H1 (cell line): ENCODE results near the gene CAPG. TPM values are rescaled to one million over a fixed set of nuclear protein-coding genes. Genes with fewer than 3 reads are reported as not detected.

Experiments used
- CTCF ChIA-PET: fragments of 300-600 bp; sonication (Branson Sonifier 250); formaldehyde crosslinking; loops from one replicate; lab custom pipeline; 2021; ENCODE audit not compliant: partially characterized antibody; lab: Charles Lee
- POLR2A ChIA-PET: fragments of 300-600 bp; sonication (Branson Sonifier 250); formaldehyde crosslinking; loops from one replicate; lab custom pipeline; 2021; ENCODE audit warnings: inconsistent platforms; ENCODE audit not compliant: partially characterized antibody; lab: Charles Lee
- DNase-seq, 2 experiments: peaks; one replicate each; pipeline versions ENCODE4 v3.0.0 to v3.0.0-alpha.2; 2010 to 2022; ENCODE audit warnings: low spot score in 2 of 2, low read depth in 1 of 2, mixed read lengths in 1 of 2
- FAIRE-seq: peaks from 2 replicates; lab custom pipeline; 2011; peaks lifted over from hg19 to GRCh38; lab: Jason Lieb, UNC
- H2AFZ ChIP-seq: 2 replicates; pipeline ENCODE4 v1.8.1; 2012; ENCODE audit warnings: low read length, inconsistent platforms
- H2AK5ac ChIP-seq: 2 replicates; pipeline ENCODE4 v1.6.1; 2013; ENCODE audit warnings: low read depth, low read length
- H2BK120ac ChIP-seq: replicated peaks from 2 replicates; pipeline ENCODE3; 2013; ENCODE audit warnings: low read depth, low read length, inconsistent platforms
- H2BK12ac ChIP-seq: 2 replicates; pipeline ENCODE4 v1.6.1; 2013; ENCODE audit warnings: low read depth, low read length
- H2BK15ac ChIP-seq: 2 replicates; pipeline ENCODE4 v1.6.1; 2013; ENCODE audit warnings: low read length
- H2BK20ac ChIP-seq: 2 replicates; pipeline ENCODE4 v1.6.1; 2013; ENCODE audit warnings: low read length
- H2BK5ac ChIP-seq: 2 replicates; pipeline ENCODE4 v1.6.1; 2013; ENCODE audit warnings: low read depth, low read length
- H3K14ac ChIP-seq: 2 replicates; pipeline ENCODE4 v1.6.1; 2013; ENCODE audit warnings: inconsistent platforms; ENCODE audit not compliant: insufficient read length
- H3K18ac ChIP-seq: 2 replicates; pipeline ENCODE4 v1.6.1; 2013; ENCODE audit warnings: low read length; ENCODE audit errors: extremely low read depth
- H3K23ac ChIP-seq: 2 replicates; pipeline ENCODE4 v1.6.1; 2013; ENCODE audit warnings: inconsistent platforms; ENCODE audit not compliant: insufficient read length
- H3K23me2 ChIP-seq: 2 replicates; pipeline ENCODE4 v1.6.1; 2013; ENCODE audit warnings: low read depth, low read length
- H3K27ac ChIP-seq: 2 replicates; pipeline ENCODE4 v1.6.1; 2011; ENCODE audit warnings: low read depth, low read length, inconsistent platforms
- H3K27me3 ChIP-seq, 4 experiments: replicated peaks in 1 of 4; 1 replicate in 1 of 4; 2 replicates in 3 of 4; pipeline versions ENCODE4 v1.6.1 to v1.8.1; 2011 to 2013; ENCODE audit warnings: low read length in 3 of 4, mild to moderate bottlenecking in 3 of 4, inconsistent platforms in 2 of 4, mixed read lengths in 2 of 4, moderate library complexity in 1 of 4; ENCODE audit not compliant: control insufficient read depth in 3 of 4, insufficient read depth in 3 of 4; ENCODE audit errors: extremely low read depth in 1 of 4
- H3K36me3 ChIP-seq, 4 experiments: 2 replicates each; pipeline versions ENCODE4 v1.6.1 to v1.8.1; 2011 to 2013; ENCODE audit warnings: mild to moderate bottlenecking in 4 of 4, low read length in 3 of 4, moderate library complexity in 2 of 4, control low read depth in 1 of 4, inconsistent platforms in 1 of 4; ENCODE audit not compliant: insufficient read depth in 4 of 4, control insufficient read depth in 2 of 4
- H3K4ac ChIP-seq: replicated peaks from 2 replicates; pipeline ENCODE3; 2013; ENCODE audit warnings: low read length, low read depth, mixed read lengths, inconsistent platforms; ENCODE audit not compliant: insufficient read length
- H3K4me1 ChIP-seq, 4 experiments: replicated peaks in 1 of 4; 1 replicate in 1 of 4; 2 replicates in 3 of 4; pipeline versions ENCODE4 v1.6.1 to v1.8.1; 2011 to 2013; ENCODE audit warnings: low read length in 3 of 4, inconsistent platforms in 2 of 4, mixed read lengths in 1 of 4; ENCODE audit not compliant: insufficient read depth in 4 of 4, control insufficient read depth in 3 of 4
- H3K4me2 ChIP-seq, 2 experiments: 2 replicates each; pipeline versions ENCODE4 v1.6.1 to v1.8.1; 2011 to 2013; ENCODE audit warnings: low read depth in 2 of 2, low read length in 2 of 2, control low read depth in 1 of 2, inconsistent platforms in 1 of 2, mild to moderate bottlenecking in 1 of 2; ENCODE audit not compliant: insufficient read depth in 1 of 2
- H3K4me3 ChIP-seq, 4 experiments: fragments of 200-600, 300-600 bp in 1 of 4; sonication (generic), shearing (Covaris generic), sonication (Bioruptor Twin) in 1 of 4; 2 replicates each; pipeline versions ENCODE4 v1.5.1 to v1.8.1; 2011 to 2016; ENCODE audit warnings: low read length in 4 of 4, low read depth in 3 of 4, control low read depth in 2 of 4, inconsistent platforms in 2 of 4, mild to moderate bottlenecking in 2 of 4, mixed read lengths in 1 of 4, moderate library complexity in 1 of 4; ENCODE audit not compliant: insufficient read depth in 2 of 4; ENCODE audit errors: extremely low read depth in 1 of 4
- H3K56ac ChIP-seq: replicated peaks from 2 replicates; pipeline ENCODE3; 2013; ENCODE audit warnings: low read depth, mild to moderate bottlenecking, mixed read lengths, low read length, inconsistent platforms; ENCODE audit not compliant: insufficient read length
- H3K79me1 ChIP-seq: 2 replicates; pipeline ENCODE4 v1.6.1; 2013; ENCODE audit warnings: low read depth, low read length, control low read depth
- H3K79me2 ChIP-seq, 2 experiments: 2 replicates each; pipeline versions ENCODE4 v1.6.1 to v1.8.1; 2012 to 2013; ENCODE audit warnings: low read length in 2 of 2, mild to moderate bottlenecking in 2 of 2, inconsistent platforms in 1 of 2; ENCODE audit not compliant: insufficient read depth in 2 of 2, control insufficient read depth in 1 of 2
- H3K9ac ChIP-seq, 4 experiments: replicated peaks in 1 of 4; 1 replicate in 1 of 4; 2 replicates in 3 of 4; pipeline versions ENCODE4 v1.6.1 to v1.8.1; 2011 to 2013; ENCODE audit warnings: low read depth in 3 of 4, low read length in 3 of 4, control low read depth in 2 of 4, mild to moderate bottlenecking in 2 of 4, moderate library complexity in 2 of 4, inconsistent platforms in 1 of 4; ENCODE audit errors: extremely low read depth in 1 of 4
- H3K9me3 ChIP-seq, 2 experiments: 2 replicates each; pipeline versions ENCODE4 v1.6.1 to v1.8.1; 2012 to 2013; ENCODE audit warnings: mild to moderate bottlenecking in 2 of 2, moderate library complexity in 2 of 2, control low read depth in 1 of 2, inconsistent platforms in 1 of 2, low read depth in 1 of 2, low read length in 1 of 2, mixed read lengths in 1 of 2; ENCODE audit not compliant: insufficient read depth in 2 of 2
- H4K20me1 ChIP-seq, 2 experiments: replicated peaks in 1 of 2; 2 replicates each; pipeline versions ENCODE3 to v1.8.1; 2011 to 2013; ENCODE audit warnings: inconsistent platforms in 2 of 2, low read length in 2 of 2, mild to moderate bottlenecking in 1 of 2; ENCODE audit not compliant: insufficient read depth in 2 of 2, control insufficient read depth in 1 of 2
- H4K5ac ChIP-seq: 2 replicates; pipeline ENCODE4 v1.6.1; 2013; ENCODE audit warnings: low read length, low read depth, mixed read lengths, inconsistent platforms; ENCODE audit not compliant: insufficient read length
- H4K8ac ChIP-seq: 2 replicates; pipeline ENCODE4 v1.8.0; 2013; ENCODE audit warnings: mild to moderate bottlenecking, moderate library complexity, low read length, inconsistent platforms; ENCODE audit not compliant: insufficient read depth; ENCODE audit errors: extremely low read depth
- H4K91ac ChIP-seq: replicated peaks from 2 replicates; pipeline ENCODE3; 2013; ENCODE audit warnings: low read length, mixed read lengths, inconsistent platforms; ENCODE audit not compliant: insufficient read length
- ATF2 ChIP-seq: IDR thresholded peaks from 2 replicates; pipeline ENCODE4 v1.6.1; 2012; ENCODE audit warnings: low read length, inconsistent platforms
- CHD1 ChIP-seq: IDR thresholded peaks from 2 replicates; pipeline ENCODE4 v1.6.1; 2012; ENCODE audit warnings: low read depth, low read length, improper control_type of control experiment
- CHD2 ChIP-seq: IDR thresholded peaks from 2 replicates; pipeline ENCODE4 v1.6.1; 2012; ENCODE audit warnings: low read length, improper control_type of control experiment
- CTBP2 ChIP-seq: IDR thresholded peaks from 2 replicates; pipeline ENCODE4 v1.7.0; 2011; ENCODE audit warnings: borderline replicate concordance, mild to moderate bottlenecking, moderate library complexity, mixed read lengths, low read length; ENCODE audit not compliant: insufficient read depth, insufficient read length
- EZH2 ChIP-seq: fragments of 200-600 bp; sonication (generic); IDR thresholded peaks from 2 replicates; pipeline ENCODE4 v1.7.1; 2012; ENCODE audit warnings: low read depth, mild to moderate bottlenecking, moderate library complexity, low read length, inconsistent platforms; ENCODE audit not compliant: severe bottlenecking
- HDAC2 ChIP-seq, 2 experiments: fragments of 300-600 bp in 1 of 2; sonication (generic) in 1 of 2; IDR thresholded peaks; 2 replicates each; pipeline ENCODE4 v1.6.1; 2011 to 2012; ENCODE audit warnings: low read depth in 2 of 2, low read length in 2 of 2, mild to moderate bottlenecking in 2 of 2, moderate library complexity in 2 of 2, borderline replicate concordance in 1 of 2, inconsistent platforms in 1 of 2
- JUN ChIP-seq: IDR thresholded peaks from 2 replicates; pipeline ENCODE4 v1.6.1; 2011; ENCODE audit warnings: low read depth, mild to moderate bottlenecking, improper control_type of control experiment, low read length
- SP2 ChIP-seq: IDR thresholded peaks from 2 replicates; pipeline ENCODE4 v1.6.1; 2012; ENCODE audit warnings: mild to moderate bottlenecking, low read length, inconsistent platforms
- ZNF274 ChIP-seq: IDR thresholded peaks from 2 replicates; pipeline ENCODE4 v1.7.0; 2012; ENCODE audit warnings: low read length, borderline replicate concordance; ENCODE audit errors: extremely low read depth
- WGBS, 2 experiments: shearing (Covaris generic) in 1 of 2; methylation state at CpG; one replicate each; pipeline versions ENCODE4 v1.1.6 to v1.1.7; 2013 to 2015; ENCODE audit warnings: low lambda C conversion rate in 2 of 2, mixed read lengths in 2 of 2, inconsistent platforms in 1 of 2, low coverage in 1 of 2, missing lambda C conversion rate in 1 of 2; ENCODE audit not compliant: insufficient replicate concordance in 2 of 2, insufficient coverage in 1 of 2, insufficient read length in 1 of 2; ENCODE audit errors: extremely low coverage in 1 of 2, missing lambda C conversion rate in 1 of 2; 5-methylcytosine and 5-hydroxymethylcytosine counted together
- polyA plus RNA-seq, 7 experiments: library from polyadenylated mRNA; depleted of rRNA in 3 of 7; stranded (reverse) in 5 of 7; unstranded in 2 of 7; fragments of >200 nt in 5 of 7; fragments of 200-250 nt in 2 of 7; gene quantifications; 1 replicate in 5 of 7; 2 replicates in 1 of 7; 4 replicates in 1 of 7; pipeline versions ENCODE4 v1.2.1 to v1.2.3, GENCODE V29; 2011 to 2013; ENCODE audit warnings: missing spikeins in 2 of 7, mixed read lengths in 2 of 7
- total RNA-seq: library from RNA; stranded (reverse); fragmentation: NEBNext Ultra II Directional; extraction: Animal tissue kit (Norgen Biotek cat#: 25700); gene quantifications from 2 replicates; pipeline ENCODE4 v1.2.1, GENCODE V29; 2021

CAPG gene
- total and polyA plus RNA-seq, 2 of the 8 experiments (the other 6 are each of a cell fraction or from before 2014, with no cell fraction given) = 80.5 to 89.0 TPM

GRCh38 chr2:85405201-85406059 lies 4.7 kb downstream of the CAPG start:
- no peak overlapping the region for H3K14ac ChIP-seq
- H2BK12ac ChIP-seq = 0 out of 2 replicates have a peak overlapping the region, but pooled peaks have one; percentile 70
- H3K4me1 ChIP-seq = peaks cover 5 to 18% (median 12%) of the 10 kb centered on the region in 4 experiments
- peaks cover 2% of the 10 kb centered on the region; the same call in 1 of the 2 replicates for H3K79me1 ChIP-seq
- ChIA-PET CTCF (interaction anchor here (0.7 to 7.2 kb wide), 4 partner anchors 13 to 774 kb away, joined by 3 to 58 read pairs (median 4); no protein-coding TSS in a partner anchor), POLR2A (interaction anchor here (0.9 to 55.3 kb wide), 3 partner anchors 9 to 162 kb away, joined by 3 to 1889 read pairs (median 3); partner anchors contain the start of genes GGCX and MAT2A)
- no peak overlapping the region for H2BK5ac ChIP-seq
- no peak overlapping the region for H2BK120ac ChIP-seq
- no peak overlapping the region for H3K4ac ChIP-seq
- H4K91ac ChIP-seq = no peak overlapping the region
- no peak overlapping the region for H2BK15ac ChIP-seq
- no peaks in the 10 kb centered on the region; a peak in 1 of 4 replicates for H3K79me2 ChIP-seq
- no peak overlapping the region for H4K5ac ChIP-seq
- H3K23ac ChIP-seq = no peak overlapping the region
- H2BK20ac ChIP-seq = no peak overlapping the region
- no peak overlapping the region for H4K8ac ChIP-seq
- 79% methylated on average over 15 of the region's 15 CpGs; no CpG with 5 or more reads in 1 of the 2 experiments for WGBS, 2 experiments
- H3K4me2 ChIP-seq = 0 out of 4 replicates have a peak overlapping the region, but pooled peaks of 1 of the 2 experiments have one; percentile 8
- H3K9ac ChIP-seq = peak overlapping the region in 1 of 4 experiments; percentile 28; a peak in 1 of 7 replicates
- H3K56ac ChIP-seq = no peak overlapping the region
- no peak overlapping the region for H3K27ac ChIP-seq
- H2AFZ ChIP-seq = no peak overlapping the region
- FAIRE-seq (no peak), DNase-seq (no peak)
- H3K18ac ChIP-seq = no peak overlapping the region
- no peaks in the 10 kb centered on the region; a peak in 1 of 8 replicates for H3K36me3 ChIP-seq
- H3K23me2 ChIP-seq = peaks cover 5% of the 10 kb centered on the region; the same call in 1 of the 2 replicates
- no peak overlapping the region for H2AK5ac ChIP-seq
- H4K20me1 ChIP-seq = no peaks in the 10 kb centered on the region
- H3K27me3 ChIP-seq = no peaks in the 10 kb centered on the region
- H3K4me3 ChIP-seq = no peak overlapping the region
- 0 out of 4 replicates have a peak, but pooled peaks cover 0 to 2% of the 10 kb centered on the region in 2 experiments for H3K9me3 ChIP-seq
- TF ChIP-seq CHD1 (no peak), ZNF274 (no peak), SP2 (no peak), EZH2 (no peak), CHD2 (no peak), JUN (no peak), HDAC2 (IDR thresholded peaks at IDR 0.05; ENCODE audit: borderline replicate concordance in 1 of 2, low read depth in 2 of 2, low read length in 2 of 2) (no peak), CTBP2 (no peak), ATF2 (no peak)
